ENCODE data around the gene HOXA6. TPM values are rescaled to one million over a fixed set of nuclear protein-coding genes. Genes with fewer than 3 reads are reported as not detected.
A peak's percentile ranks its signal among the peaks of the same experiment; 100 is the strongest.

The HOXA6 gene
- total and polyA plus RNA-seq, 2 donors (not counting 1 experiment from before 2014, with no cell fraction given) = 0.18 to 0.49 TPM

DNA sequence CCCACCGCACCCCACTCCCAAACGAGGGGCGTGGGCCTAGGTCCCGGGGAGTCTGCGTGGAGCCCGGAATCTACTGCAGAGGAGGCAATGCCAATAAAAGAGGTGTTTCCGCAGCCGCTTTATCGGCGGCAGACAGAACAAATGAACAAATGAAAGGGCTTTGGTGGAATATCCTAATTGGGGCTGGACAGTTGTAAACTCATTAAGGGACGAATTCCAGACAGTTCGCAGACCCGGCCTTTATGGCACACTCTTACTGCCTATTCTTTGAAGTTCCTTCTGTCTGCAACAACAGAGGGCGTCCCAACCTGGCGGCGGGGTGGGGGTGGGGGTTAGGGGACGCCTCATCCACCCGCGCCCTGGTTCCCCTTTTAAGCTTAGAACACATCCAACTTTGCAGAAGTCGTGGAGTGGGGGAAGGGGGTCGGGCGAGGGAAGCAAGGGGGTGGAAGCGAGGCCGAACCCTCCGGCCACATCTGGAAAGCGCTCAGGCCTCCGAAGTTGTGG is 13.7 kb upstream of the HOXA6 start:
- Mint-ChIP-seq H3K27me3 (peaks cover 72% of the 10 kb centered on the region), H3K4me1 (peaks cover 38% of the 10 kb centered on the region), H3K9me3 (ENCODE audit: insufficient read depth) (no peaks in the 10 kb centered on the region), H3K4me3 (peak overlapping the region; percentile 86), H3K27ac (peak overlapping the region; percentile 67)
- intact Hi-C loops (cut with micrococcal nuclease) = loop anchor here (1.0 to 10.0 kb wide), 9 partner anchors 40 to 1084 kb away; partner anchors contain the start of gene HOXA13
- H3K9ac ChIP-seq (ENCODE audit: low read length) = peak overlapping the region; percentile 74
- no peak overlapping the region for H3K27ac ChIP-seq (ENCODE audit: low read length in 2 of 2)
- H3K27me3 ChIP-seq (replicated peaks in 1 of 4; ENCODE audit: control extremely low read depth in 1 of 4, control insufficient read depth in 3 of 4, insufficient read depth in 4 of 4, low read length in 3 of 4) = peaks cover 1 to 88% (median 75%) of the 10 kb centered on the region in 4 experiments
- WGBS (ENCODE audit: insufficient coverage) = 0% methylated on average over 13 of the region's 27 CpGs
- ATAC-seq (ENCODE audit: low read depth) (peak; percentile 23), DNase-seq (no peak)
- TF ChIP-seq EZH2 (IDR thresholded peaks at IDR 0.05; ENCODE audit: borderline replicate concordance, insufficient read depth, low read depth, low read length, poor library complexity, severe bottlenecking) = no peak
- TF ChIP-seq, protein P1, sequence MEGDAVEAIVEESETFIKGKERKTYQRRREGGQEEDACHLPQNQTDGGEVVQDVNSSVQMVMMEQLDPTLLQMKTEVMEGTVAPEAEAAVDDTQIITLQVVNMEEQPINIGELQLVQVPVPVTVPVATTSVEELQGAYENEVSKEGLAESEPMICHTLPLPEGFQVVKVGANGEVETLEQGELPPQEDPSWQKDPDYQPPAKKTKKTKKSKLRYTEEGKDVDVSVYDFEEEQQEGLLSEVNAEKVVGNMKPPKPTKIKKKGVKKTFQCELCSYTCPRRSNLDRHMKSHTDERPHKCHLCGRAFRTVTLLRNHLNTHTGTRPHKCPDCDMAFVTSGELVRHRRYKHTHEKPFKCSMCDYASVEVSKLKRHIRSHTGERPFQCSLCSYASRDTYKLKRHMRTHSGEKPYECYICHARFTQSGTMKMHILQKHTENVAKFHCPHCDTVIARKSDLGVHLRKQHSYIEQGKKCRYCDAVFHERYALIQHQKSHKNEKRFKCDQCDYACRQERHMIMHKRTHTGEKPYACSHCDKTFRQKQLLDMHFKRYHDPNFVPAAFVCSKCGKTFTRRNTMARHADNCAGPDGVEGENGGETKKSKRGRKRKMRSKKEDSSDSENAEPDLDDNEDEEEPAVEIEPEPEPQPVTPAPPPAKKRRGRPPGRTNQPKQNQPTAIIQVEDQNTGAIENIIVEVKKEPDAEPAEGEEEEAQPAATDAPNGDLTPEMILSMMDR (IDR thresholded peaks at IDR 0.05) = peak; percentile 62
- H2AFZ ChIP-seq (ENCODE audit: insufficient read depth, low read depth, low read length, poor library complexity, severe bottlenecking) = peak overlapping the region; percentile 92
- H3K4me3 ChIP-seq (ENCODE audit: control extremely low read depth in 1 of 5, extremely low read depth in 1 of 5, insufficient read depth in 1 of 5, low read depth in 2 of 5, low read length in 4 of 5) = peak overlapping the region; percentile 24 to 76 (median 62)
- no peaks in the 10 kb centered on the region for H3K36me3 ChIP-seq (replicated peaks in 1 of 2; ENCODE audit: control extremely low read depth in 1 of 2, control insufficient read depth in 1 of 2, extremely low read depth in 1 of 2, insufficient read depth in 2 of 2, low read length in 1 of 2)
- peaks cover 4% of the 10 kb centered on the region for H4K20me1 ChIP-seq (ENCODE audit: control insufficient read depth, insufficient read depth, low read length, poor library complexity, severe bottlenecking)
- POLR2A ChIA-PET = interaction anchor here (0.7 kb wide), 1 partner anchor 1003 kb away, joined by 3 read pairs; no protein-coding TSS in a partner anchor
- H3K4me2 ChIP-seq (replicated peaks; ENCODE audit: low read depth, low read length, poor library complexity, severe bottlenecking) = peak overlapping the region; percentile 99
- H3K79me2 ChIP-seq (ENCODE audit: control insufficient read depth, insufficient read depth, low read length) = no peaks in the 10 kb centered on the region
- peaks cover 49 to 58% of the 10 kb centered on the region in 2 donors for H3K4me1 ChIP-seq (ENCODE audit: control insufficient read depth in 2 of 2, insufficient read depth in 2 of 2, low read length in 2 of 2)
- peaks cover 0 to 76% (median 11%) of the 10 kb centered on the region in 3 donors for H3K9me3 ChIP-seq (ENCODE audit: control extremely low read depth in 1 of 3, control insufficient read depth in 2 of 3, insufficient read depth in 1 of 3, low read length in 2 of 3)
- CTCF ChIA-PET = interaction anchor here (0.6 to 4.0 kb wide), 55 partner anchors 9 to 1665 kb away, joined by 3 to 122 read pairs (median 4); partner anchors contain the start of genes EVX1, HOXA11, HOXA13 and HOXA3

Data from B cell (primary cell).